GM18505 (cell line): ENCODE data around the gene TNFRSF8.

Experiments used
- ATAC-seq: cut with Tn5 transposase; IDR thresholded peaks from one replicate; pipeline ENCODE4 v1.9.1; 2021; ENCODE audit not compliant: unreplicated experiment
- POLR2A ChIP-seq: IDR thresholded peaks from 4 replicates; pipeline ENCODE4 v1.6.1; 2011; ENCODE audit warnings: borderline replicate concordance; ENCODE audit not compliant: insufficient read depth, insufficient read length; ENCODE audit errors: extremely low read depth

The TNFRSF8 gene

DNA sequence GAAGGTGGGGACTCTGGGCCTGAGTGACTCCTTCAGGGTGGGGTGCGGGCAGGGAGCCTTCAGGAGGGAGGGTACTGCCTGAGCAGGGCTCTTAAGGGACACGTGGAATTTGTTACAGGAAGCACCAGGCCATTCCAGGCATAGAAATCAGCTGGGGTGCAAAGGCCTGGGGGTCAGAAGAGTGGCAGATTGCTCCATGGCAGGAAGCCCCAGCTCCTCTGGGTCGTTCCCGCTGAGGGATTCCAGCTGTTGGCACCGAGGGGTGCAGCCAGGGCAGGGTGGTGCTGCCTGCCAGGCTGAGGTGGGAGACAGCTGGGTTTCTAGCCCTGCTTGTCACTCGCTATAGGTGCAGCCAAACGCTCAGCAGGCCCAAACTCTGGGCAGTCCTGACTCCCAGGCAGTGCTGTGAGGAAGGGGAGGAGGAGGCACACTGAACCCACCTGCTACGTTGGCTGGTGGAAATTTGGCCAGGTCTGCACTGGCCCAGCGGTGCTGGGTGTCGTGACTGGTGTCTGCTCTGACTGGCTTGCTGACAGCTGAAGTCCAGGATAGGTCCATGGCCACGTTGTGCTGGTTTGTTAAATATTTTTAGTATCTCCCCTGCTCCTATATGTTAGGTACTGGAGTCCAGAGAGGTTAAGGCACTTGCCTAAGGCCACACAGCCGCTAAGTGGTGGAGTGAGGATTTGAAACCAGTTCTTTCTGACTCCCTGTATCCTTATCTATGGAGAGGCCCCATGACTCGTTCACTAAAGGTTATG, 123.0 kb downstream of the TNFRSF8 start:
- no peak for ATAC-seq
- TF ChIP-seq POLR2A: no peak

DNA sequence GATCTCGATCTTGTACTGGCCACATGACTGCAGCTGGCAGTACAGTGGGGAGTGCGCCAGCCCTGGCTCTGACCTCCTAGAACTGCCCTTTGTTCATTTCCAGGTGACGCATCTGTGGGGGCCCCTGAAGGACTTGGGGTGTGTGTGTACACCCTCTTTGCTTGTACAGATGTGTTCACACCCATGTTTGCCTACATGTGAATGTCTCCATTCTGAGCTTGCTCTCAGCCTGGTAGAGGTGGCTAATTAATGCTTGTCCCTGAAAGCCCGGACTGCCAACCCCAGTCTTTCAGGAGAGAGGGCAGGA, 123.5 kb downstream of the TNFRSF8 start:
- no peak for TF ChIP-seq POLR2A
- ATAC-seq: no peak

DNA sequence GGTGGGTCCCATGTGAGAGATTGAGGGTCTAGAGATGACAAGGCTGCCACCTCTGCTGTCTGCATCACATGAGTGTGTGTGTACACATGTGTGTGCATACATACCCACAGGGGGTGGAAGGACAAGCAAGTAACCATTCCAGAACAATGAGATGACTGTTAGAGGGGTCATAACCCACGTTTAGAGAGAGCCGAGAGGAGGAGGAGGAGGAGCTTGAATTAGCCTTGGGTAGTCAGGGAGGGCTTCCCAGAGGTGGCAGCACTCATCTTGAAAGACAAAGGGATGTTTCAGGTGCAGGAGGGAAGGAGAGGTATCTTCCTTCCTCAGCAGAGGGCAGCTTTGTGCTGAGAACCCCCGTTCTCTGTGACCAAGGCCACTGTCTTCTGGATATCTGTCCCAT, 125.0 kb downstream of the TNFRSF8 start:
- no peak for ATAC-seq
- no peak for TF ChIP-seq POLR2A

DNA sequence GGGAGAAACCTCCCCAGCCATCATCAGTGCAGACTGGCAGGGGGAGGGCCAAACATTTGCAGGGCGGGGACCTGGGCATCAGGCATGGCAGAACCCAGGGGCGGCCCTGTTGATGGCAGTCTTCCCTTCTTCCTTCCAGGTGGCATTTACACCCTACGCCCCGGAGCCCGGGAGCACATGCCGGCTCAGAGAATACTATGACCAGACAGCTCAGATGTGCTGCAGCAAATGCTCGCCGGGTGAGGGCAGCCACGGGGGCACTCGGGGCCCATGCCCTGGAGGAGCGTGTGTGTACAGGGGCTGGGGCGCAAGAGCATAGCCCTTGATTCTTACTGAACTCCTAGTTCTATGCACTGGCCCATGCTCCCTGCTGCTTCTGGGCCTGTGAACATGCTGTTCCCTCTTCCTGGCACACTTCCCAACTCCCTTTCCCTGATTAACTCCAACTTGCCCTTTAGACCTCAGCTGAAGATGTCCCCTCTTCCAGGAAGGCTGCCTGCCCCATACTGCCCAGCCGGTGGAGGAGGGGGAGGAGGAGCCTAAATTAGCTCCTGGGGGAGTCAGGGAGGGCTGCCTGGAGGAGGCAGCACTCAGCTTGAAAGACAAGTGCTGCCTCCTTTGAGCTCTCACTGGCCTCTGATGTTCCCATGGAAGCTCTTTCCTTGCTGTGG, 125.7 kb downstream of the TNFRSF8 start:
- no peak for TF ChIP-seq POLR2A
- ATAC-seq: no peak

DNA sequence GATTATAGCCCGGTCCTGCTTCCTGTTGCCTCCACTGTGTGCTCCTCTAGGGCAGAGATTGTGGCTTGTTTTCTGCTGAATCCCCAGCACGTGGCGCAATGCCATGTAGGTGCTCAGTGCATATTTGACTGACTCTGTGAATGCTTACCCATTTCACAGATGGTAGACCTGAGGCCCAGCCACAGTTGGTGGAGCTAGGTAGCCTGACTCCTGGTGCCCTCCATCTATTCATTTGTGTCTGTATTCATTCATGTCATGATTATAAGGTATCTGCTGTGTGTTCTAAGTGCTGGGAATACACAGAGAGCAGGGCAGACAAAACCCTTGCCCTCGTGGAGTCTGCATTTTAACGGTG, 126.2 kb downstream of the TNFRSF8 start:
- no peak for TF ChIP-seq POLR2A
- no peak for ATAC-seq

DNA sequence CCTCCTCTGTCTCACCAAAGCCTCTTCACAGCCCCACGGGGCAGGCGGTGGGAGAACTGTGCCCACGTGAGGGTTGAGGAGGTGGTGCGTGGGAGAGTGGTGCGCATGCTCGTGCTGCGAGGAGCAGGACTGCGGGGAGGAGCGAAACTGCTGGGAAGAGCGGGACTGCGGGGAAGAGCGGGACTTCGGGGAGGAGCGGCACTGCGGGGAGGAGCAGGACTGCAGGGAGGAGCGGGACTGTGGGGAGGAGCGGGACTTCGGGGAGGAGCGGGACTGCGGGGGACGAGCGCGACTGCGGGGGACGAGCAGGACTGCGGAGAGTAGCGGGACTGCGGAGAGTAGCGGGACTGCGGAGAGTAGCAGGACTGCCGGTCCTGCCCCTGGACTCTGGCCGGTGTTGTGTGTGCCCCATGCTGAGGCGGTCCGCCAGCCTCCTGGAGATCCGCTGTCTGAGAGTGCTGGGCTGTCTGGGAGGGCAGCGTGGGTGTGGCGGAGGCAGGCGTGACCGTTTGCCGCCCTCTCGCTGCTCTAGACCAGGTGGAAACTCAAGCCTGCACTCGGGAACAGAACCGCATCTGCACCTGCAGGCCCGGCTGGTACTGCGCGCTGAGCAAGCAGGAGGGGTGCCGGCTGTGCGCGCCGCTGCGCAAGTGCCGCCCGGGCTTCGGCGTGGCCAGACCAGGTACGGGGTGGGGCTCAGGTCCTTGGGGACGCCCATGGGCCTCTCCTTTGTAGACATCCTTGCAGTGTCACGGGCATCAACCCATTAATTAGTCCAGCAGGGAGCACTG, 128.3 kb downstream of the TNFRSF8 start:
- TF ChIP-seq POLR2A: no peak
- ATAC-seq: no peak
